HG02763 (cell line): Measurements from ENCODE around the gene CACNA1F.
A peak's percentile ranks its signal among the peaks of the same experiment; 100 is the strongest.

ENCODE experiments used
- ATAC-seq: cut with Tn5 transposase; IDR thresholded peaks from one replicate; pipeline ENCODE4 v1.9.1; 2021; ENCODE audit warnings: mild to moderate bottlenecking, moderate library complexity; ENCODE audit not compliant: unreplicated experiment

Gene CACNA1F

DNA sequence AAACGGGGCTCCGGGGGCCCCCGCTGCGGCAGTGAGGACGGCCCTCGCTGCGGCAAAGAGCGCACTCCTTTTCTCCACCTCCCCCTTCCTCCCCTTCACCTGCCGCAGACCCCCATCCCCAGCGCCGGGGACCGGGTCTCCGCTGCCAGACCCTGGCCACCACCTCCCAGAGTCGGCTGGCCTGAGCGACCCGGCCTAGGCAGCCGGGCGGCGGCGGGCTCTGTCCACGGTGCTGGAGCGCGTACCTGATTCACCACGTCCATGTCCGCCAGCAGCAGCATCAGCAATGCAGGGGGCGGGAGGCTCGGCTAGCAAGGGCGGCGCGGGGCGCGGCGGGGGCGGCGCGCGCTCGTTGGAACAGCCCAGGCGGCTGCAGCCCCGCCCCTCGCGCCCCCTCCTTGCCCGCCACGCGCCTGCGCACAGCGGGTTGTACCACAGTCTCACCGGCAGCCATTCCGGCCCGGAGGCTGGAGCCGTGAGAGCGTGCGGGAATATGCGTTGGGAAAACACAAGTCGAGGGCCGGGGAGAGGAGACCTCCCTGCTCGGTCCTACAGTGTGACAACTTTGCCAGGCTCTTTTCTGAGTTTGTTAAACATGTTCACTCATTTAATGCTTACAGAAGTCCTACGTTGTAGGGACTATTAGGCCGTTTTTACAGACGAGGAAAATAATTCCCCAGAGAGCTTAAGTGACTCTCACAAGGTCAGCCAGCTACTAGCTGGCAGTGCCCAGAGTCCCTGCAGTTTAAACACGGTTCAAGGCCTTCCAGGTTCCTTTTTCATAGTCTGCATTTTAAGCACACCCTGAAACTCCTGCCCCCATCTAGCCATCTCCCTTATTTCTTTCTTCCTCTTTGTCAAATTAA lies 33.0 kb downstream of the CACNA1F start, which contains the start of gene SYP:
Gene SYP, minus strand, starts transcription at position 288 of the 866 bp plus-strand sequence. Its CDS starts 7 bp downstream, at position 281.
- ATAC-seq, result peak; percentile 90

DNA sequence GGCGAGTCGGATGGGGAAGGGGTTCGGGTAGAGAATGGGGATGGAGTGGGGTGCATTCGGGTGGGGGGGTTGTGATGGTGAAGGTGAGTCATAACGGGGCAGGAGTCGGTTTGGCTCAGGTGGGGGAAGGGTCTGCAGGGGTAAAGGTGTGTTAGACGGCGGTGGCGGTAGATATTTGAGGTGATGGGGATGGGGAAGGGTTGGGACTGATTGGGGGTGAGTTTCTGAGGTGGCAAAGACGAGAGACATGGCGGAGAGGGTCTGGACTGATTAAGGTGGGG lies 33.9 kb downstream of the CACNA1F start:
- ATAC-seq, result no peak

- ATAC-seq, result no peak
Observed at GRCh38 chrX:49198540-49199314, 34.4 kb downstream of the CACNA1F start.

DNA sequence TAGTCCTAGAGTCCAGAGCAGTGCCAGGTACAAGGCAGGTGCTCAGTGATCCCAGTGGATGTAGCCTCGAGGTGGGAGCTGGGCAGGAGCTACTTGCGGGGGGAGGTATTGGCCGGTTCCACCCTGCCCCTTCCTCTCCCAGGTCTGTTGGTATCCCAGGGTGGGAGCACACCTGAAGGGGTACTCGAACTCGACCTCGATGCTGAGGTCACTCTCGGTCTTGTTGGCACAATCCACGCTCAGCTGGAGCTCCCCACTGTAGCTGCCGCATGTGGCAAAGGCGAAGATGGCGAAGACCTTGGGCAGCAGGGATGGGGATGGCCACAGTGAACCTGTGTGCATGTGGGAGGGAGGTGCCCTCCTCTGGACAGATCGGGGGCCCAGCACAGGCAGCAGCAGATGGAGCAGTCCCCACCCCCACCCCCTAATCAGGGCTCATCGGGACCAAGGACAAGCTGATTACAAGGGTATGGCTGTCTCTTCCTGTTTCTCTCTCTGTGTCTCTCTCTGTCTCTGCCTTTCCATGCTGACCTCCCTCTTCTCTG lies 35.5 kb downstream of the CACNA1F start:
- ATAC-seq, result no peak

- no peak for ATAC-seq
Observed at GRCh38 chrX:49193542-49193964, 39.6 kb downstream of the CACNA1F start.

DNA sequence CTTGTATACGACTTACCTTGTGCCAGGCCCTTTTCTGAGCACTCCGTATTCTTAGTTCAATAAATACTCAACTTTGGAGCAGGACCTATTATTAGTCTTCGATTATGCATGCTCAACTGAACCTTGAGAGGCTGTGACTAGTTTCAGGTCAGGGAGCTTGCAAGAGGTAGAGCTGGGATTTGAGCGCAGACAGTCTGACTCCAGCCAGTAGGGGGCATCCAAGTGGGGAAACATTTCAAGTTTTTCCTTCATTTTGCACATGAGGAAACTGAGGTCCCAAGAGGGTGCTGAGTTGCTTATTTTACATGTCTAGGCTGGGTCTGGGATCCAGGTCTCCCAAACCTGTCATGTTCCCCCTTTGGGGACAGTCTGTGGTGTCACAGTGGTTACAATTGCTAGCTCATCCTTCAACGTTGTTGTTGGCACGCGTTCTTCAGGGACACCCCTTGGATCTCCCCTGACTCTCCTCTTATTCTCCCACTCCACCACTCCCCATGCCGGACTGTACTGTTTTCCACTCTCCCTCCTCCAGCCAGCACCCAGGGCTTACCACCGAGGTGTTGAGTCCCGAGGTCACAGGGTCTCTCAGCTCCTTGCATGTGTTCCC lies 40.3 kb downstream of the CACNA1F start:
- no peak for ATAC-seq

DNA sequence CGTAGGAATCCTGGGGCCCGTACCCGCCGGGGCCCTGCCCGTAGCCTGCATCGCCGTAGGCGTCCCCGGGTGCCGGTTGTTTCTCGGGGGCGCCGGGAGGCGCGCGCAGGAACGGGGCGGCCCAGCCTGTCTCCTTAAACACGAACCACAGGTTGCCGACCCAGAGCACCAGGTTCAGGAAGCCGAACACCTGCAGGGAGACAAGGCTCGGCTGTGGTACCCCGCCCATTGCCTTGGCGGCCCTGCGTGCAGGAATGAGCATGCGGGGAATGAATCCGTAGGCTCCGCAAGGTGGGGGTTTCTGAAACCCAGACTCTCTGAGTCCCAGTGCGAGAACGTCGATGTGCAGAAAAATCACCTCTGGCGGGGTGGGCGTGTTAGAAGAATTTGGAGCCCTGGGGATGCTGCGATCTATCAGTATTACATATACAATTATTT lies 41.5 kb downstream of the CACNA1F start:
- no peak for ATAC-seq

- ATAC-seq, result peak; percentile 81
Observed at GRCh38 chrX:49190821-49191573, 42.1 kb downstream of the CACNA1F start.

GRCh38 chrX:49189606-49190005 lies 43.5 kb downstream of the CACNA1F start:
- no peak for ATAC-seq

GRCh38 chrX:49188468-49189076 lies 44.6 kb downstream of the CACNA1F start:
- no peak for ATAC-seq

DNA sequence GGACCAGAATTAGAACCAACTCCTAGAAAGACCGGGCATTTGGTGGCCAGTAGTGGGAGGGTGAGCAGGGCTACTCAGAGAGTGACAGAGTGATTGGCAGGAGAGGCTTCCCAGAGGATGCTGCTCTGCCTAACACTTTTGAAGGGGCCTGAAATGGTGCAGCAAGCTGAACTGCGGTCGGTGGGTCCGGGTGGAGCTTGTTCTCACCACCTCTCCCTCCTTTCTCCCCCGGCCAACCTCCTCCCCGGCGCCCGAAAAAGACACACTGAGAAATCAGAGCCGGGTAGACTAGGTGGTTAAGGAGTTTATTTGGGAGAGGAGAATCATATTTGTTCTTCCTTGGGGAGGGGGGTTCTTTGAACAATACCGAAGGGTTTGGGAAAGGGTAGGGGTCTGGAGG lies 45.6 kb downstream of the CACNA1F start:
- no peak for ATAC-seq

- no peak for ATAC-seq
Observed at GRCh38 chrX:49187028-49187394, 46.1 kb downstream of the CACNA1F start.

DNA sequence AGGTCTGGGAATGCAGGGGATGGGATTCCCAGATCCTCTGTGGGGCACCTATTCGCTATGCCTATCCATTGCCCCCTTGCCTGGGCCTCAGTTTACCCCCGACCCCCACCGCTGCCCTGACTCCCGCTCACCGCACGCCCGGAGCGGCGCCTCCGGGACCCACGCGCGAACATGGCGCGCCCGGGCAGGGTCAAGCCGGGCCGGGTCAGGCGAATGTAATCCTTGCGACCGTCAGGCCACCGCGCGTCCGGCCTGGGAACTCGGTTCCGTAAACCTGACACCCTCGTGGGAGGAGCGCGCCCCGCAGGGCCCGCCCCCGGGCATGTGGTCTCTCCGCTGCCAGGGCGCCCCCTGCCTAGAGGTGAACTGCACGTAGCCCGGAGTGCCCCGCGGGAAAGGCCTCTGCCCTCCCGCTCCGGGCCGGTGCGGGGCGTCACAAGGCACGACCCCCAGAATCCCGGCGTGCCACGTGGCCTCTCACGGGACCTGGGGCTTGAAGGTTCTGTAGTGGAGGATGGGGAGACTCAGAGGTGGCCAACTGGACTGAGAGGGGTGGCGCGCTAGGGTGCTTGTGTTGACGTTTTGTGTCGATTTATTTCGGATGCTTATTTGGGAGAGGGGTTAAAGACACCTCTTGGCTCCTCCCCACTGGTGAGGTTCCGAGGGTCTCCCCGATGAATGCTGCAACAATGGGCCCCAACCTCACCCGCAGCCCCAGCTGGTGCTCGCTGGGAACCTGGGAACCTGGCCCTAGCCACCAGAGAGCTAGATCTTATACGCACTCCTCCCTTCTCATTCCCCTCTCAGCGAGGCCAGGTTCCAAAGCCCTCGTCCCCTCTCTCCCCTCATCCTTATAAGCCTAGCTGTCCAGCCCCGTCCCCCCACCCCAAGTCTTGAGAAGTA lies 46.8 kb downstream of the CACNA1F start, which contains the start of gene PRICKLE3:
Gene PRICKLE3, minus strand, starts transcription at position 249 of the 903 bp plus-strand sequence. Its CDS starts 76 bp downstream, at position 173.
- peak; percentile 26 for ATAC-seq

GRCh38 chrX:49184294-49185281 lies 48.6 kb downstream of the CACNA1F start:
- ATAC-seq, result peak; percentile 35

DNA sequence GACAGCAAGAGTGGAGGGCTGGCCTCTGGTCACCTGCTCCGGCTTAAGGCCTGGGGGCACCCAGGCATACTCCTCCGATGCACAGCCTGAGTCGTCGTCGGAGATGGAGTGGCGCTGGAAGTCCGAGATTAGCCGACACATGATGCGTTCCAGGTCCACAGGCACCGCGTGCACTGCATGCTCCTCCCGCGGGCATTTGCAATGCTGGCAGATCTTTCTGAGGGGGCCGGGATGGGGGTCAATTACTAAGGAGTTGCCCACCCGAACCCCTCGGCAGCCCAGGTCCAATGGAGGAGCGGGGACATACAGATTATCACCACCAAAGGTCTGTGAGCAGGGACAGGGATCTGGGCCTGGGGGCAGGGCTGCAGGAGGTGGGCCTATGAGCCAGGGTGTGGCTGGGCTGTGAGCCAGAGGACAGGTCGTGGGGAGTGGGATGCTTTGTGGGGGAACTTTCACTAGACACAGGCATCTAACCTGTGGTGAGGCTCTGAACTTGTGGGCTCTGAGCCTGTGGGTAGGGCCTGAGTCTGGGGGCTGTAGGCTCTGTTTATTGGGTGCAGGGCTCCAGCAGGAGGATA lies 49.3 kb downstream of the CACNA1F start:
- no peak for ATAC-seq

- no peak for ATAC-seq
Observed at GRCh38 chrX:49179358-49179757, 53.8 kb downstream of the CACNA1F start.

GRCh38 chrX:49178537-49178936 lies 54.6 kb downstream of the CACNA1F start:
- ATAC-seq, result no peak
